Midbrain (tissue), 1 donor: ENCODE data around the gene FAM161A.

Experiments used
- DNase-seq: peaks from one replicate; lab custom pipeline; 2025; lab: John Stamatoyannopoulos, UW

FAM161A gene

DNA sequence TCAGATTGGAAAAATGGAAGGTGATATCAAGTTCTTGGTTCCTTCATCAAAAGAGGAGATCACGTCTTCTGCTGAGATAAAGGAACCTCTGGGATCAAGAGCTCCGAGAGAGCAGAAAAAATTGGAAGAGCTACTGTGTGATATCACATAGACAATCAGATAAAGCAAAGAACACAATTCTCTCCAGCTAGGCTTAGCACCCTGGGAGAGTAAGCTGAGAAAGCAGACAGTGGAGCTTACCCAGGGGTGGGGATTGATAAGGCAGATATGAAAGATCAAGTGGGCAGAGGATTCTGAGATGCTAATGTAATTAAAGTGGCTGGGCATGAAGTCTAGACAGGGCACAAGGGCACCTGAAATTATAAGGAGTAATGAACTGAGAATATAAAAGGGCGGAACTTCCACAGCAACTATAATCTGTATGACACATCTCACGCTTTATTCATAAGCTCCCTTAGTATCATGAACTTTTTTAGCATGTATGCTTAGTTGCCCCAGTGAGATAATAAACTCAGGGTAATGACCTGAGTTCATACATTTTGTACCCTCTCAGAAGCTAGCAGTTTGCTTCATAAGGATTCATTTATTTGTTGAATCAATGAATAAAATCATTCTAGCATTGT lies 65.8 kb downstream of the FAM161A start:
- no peak for DNase-seq

DNA sequence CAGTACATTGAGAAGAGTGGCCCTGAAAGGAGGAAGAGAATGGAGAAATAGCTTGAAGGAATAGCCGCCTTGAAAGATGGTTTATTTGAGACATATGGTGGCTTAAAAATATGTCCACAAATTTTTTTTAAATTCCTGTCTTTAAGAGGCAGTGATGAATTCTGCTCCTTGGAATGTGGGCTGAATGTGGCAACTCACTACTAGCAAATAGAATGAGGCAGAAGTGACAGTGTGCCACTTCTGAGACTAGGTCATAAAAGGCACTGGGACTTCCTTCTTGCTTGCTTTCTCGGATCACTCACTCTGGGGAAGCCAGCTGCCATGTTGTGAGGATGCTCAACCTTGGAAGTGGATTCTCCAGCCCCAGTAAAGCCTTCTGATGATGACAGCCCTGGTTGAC lies 67.0 kb downstream of the FAM161A start:
- no peak for DNase-seq

DNA sequence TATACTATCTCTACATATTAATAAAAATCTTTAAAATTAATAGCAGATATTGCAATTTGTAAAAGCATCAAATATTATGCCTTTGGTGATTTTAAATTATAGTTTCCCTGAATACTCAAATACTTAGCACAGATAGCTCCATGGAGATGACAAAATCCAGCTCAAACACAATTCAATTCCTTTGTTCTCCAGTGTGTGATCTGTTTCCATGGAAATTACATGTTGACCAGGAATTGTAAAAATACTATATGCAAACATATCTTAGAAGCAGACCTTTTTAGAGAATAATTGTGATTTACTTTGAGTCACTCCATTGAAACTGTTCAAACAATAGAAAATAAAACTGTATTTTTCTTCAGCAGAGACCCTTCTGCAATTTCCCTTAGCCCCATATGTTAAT lies 68.3 kb downstream of the FAM161A start:
- DNase-seq, result no peak

DNA sequence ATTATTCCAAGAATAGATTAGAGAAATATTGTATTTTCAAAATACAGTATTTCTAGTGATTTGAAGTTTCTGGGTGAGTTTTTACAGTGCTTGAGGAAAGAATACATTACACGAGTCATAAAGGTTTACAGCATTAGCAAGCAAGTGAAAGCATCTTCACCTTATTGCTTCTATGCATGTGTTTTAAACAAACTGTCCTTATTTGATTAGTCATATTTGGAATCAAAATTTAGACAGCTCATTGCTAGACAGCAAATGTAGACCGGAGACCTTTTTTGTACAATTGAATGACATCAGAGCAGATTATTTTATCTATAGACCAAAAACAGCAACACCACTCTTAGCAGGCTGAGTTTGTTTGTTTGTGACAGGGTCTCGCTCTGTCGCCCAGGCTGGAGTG lies 69.2 kb downstream of the FAM161A start:
- no peak for DNase-seq

DNA sequence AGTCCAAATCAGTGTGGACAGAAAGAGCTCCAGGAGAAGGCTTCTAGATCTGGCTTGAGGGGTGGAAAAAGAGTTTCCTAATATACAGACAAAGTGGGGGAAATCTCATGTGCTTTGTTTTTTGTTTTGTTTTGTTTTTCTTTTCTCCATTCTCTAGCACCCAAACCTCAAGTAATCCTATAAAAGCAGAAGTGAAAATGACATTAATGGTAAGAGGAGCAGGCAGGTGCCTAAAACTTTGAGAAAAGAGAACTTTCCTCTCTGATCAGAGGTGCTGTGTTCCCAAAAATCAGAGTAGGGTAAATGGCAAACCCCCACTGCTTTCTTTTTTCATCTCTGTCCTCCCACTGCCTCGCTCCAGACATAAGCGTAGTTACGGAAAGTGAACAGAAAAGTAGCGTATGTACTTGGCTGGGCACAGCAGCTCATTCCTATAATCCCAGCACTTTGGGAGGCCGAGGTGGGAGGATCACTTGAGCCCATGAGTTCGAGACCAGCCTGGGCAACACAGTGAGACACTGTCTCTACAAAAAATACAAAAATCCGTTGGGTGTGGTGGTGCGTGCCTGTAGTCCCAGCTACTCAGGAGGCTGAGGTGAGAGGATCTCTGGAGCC lies 77.8 kb downstream of the FAM161A start:
- no peak for DNase-seq
